NCI-H460 (cell line): ENCODE measurements around the gene PTER. TPM values are rescaled to one million over a fixed set of nuclear protein-coding genes. Genes with fewer than 3 reads are reported as not detected.

ENCODE experiments used
- DNase-seq: peaks from one replicate; pipeline ENCODE4 v3.0.0-alpha.2; 2016; ENCODE audit warnings: low read depth; ENCODE audit errors: extremely low read depth
- total RNA-seq: library from RNA; depleted of rRNA; stranded (reverse); fragments of >200 nt; shearing (Covaris generic); gene quantifications from 2 replicates; pipeline ENCODE4 v1.2.3, GENCODE V29; 2014

PTER gene
- total RNA-seq, 1 experiment from 2014 or later: 36.0 TPM

- DNase-seq: no peak
Observed at GRCh38 chr10:16466001-16466400, 29.2 kb downstream of the PTER start.

DNA sequence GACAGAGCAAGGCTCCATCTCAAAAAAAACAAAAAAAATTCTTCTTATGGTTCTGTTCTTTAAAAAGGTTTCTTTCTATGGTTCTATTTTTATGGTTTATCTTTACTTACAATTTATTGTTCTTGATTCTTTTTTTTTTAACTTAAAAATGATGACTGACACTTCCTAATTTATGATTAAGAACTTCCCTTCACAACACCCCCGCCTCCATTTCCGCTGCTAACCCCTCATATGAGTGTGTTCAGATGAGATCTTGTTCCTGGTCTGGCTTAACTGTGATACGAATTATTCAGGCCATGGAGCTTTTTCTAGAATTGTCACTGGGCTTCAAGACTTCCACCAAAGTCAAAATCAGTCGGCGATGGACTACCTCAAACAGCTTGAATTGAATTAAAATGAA is 33.9 kb downstream of the PTER start:
- no peak for DNase-seq

- no peak for DNase-seq
Observed at GRCh38 chr10:16472828-16473227, 36.0 kb downstream of the PTER start.

- DNase-seq: no peak
Observed at GRCh38 chr10:16477757-16478156, 40.9 kb downstream of the PTER start.

GRCh38 chr10:16478801-16479200 is 42.0 kb downstream of the PTER start:
- no peak for DNase-seq

DNA sequence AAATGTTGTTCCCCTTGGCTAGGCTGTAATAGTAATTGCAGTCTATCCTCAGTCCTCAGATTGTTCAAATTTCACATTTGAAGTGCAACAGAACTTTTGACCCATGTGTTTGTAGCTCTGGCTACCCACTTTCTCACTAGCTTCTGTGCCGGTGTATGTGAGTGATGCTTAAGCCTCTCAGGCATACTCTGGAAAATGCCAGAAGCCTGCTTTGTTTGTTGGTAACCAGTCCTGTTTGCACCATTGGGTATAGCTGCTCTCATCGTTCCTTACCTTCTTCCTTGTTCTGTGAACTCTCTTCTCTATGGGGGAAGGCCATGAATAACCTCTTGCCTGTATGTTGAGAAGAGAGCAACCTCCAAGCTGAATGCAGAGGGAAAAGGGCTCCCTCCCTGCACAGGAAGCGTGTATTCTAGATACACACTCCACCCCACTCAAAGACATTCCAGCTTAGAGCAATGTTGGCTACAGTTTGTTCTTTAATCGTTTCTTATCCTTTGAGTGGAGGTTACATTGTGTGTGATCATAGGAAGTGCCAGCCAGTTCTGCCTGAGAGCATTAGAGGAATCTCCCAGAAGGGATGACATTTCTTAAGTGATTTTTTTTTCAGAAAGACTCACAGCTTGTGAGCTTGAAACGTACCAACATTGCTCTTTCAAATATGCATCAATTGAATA is 44.4 kb downstream of the PTER start:
- no peak for DNase-seq

DNA sequence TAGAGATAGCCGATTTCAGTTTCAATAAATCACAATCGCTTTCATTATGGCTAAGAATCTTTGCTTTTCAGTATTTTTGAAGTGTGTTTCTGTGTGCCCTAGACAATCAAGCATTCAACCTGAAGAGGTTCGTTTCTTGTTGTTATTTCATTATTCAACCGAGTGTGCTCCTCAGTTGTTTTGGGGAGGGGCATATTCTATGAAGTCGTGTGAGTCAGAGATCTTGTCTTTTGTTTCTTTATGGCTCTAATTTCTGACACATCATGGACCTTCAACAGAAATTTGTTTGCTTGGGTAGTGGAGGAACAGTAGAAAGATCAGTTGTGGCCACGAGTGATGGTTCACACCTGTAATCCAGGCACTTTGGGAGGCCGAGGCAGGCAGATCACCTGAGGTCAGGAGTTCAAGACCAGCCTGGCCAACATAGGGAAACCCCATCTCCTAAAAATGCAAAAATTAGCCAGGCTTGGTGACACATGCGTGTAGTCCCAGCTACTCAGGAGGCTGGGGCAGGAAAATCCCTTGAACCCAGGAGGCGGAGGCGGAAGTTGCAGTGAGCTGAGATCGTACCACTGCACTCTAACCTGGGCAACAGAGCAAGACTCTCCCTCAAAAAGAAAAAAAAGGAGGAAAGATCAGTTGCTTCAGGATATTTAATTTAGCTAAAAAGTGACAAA is 46.6 kb downstream of the PTER start:
- DNase-seq: no peak

DNA sequence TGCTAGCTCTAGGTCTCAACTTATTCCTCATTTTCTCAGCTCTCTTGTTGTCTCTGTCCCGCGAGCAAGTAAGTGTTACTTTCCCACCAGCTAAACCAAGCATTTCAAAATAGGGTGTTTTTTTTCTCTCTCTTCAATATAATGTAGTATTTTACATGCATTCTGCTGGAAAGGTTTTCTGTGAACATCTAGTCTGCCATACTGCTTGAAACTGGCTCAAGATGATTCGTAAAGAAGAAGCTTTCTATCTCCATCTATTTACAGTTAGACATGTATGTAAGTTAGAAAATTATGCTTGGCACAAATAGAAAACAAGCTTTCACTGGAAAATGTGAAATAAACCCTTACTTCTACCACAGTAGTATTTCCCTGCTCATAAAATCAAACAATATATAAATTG is 53.7 kb downstream of the PTER start:
- no peak for DNase-seq

- no peak for DNase-seq
Observed at GRCh38 chr10:16491933-16492332, 55.1 kb downstream of the PTER start.

GRCh38 chr10:16493884-16494536 is 57.2 kb downstream of the PTER start:
- no peak for DNase-seq

DNA sequence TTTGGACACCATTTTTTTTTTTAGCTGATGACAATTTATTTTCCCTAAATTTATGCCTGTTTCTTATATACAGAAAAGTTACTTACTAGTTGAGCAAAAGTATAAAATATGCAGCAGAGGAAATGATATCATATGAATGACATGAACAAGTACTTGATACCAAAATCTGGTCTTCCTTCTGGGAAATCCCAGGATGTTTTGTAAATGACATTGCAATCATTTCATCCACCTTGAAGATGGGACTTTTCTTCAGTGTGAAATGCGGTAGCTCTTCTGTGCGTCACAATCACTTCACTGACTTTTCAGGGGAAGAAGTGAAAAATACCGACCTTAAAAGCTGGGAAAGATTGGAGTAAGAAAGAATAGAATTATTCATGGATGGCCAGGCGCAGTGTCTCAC is 61.1 kb downstream of the PTER start:
- DNase-seq: no peak

GRCh38 chr10:16505161-16505560 is 68.4 kb downstream of the PTER start:
- DNase-seq: no peak

GRCh38 chr10:16509996-16510395 is 73.2 kb downstream of the PTER start:
- no peak for DNase-seq

DNA sequence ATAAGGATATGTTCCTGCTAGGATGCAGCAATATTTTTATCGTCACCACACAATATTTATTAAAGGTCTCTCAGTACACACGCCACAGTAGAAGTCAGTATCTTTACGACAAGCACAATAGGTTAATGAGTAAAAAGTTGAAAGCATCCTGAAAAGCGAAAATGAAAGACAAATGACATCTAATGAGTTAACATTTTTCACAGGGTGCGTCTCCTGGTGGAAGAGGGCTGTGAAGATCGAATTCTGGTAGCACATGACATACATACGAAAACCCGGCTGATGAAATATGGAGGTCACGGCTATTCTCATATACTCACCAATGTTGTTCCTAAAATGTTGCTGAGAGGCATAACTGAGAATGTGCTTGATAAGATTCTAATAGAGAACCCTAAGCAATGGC is 74.0 kb downstream of the PTER start:
- DNase-seq: no peak

GRCh38 chr10:16518822-16519221 is 82.0 kb downstream of the PTER start:
- no peak for DNase-seq

DNA sequence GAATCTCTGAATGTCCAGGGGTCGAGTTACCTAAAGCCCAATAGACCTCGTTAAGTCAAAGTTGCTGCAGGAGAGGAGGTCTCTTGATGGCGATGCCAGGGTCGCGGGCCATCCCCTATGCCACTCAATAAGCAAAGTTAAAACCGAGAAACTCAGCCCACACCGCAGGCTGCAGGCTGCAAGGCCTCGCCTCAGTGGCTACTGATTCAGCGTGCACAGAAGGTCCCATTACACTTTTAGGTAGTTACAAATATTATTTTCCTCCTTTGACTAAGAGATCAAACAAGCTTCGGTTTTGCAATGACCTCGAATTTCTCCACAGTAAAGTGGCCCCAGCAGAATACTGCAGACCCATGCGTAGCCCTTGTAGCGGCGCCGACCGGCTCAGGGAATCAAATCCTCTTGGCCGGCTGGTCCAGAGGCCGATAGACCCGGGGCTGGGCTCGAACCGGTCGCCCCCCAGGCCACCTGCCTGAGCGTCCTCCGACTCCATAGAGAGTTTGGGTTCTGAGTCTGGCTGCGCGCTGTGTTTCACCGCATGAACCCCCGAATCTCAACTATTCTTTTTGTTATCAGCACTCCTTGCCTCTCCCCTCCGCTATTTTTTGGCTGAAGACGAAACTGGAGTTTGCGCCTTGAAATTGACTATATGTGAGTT is 82.6 kb downstream of the PTER start:
- no peak for DNase-seq

DNA sequence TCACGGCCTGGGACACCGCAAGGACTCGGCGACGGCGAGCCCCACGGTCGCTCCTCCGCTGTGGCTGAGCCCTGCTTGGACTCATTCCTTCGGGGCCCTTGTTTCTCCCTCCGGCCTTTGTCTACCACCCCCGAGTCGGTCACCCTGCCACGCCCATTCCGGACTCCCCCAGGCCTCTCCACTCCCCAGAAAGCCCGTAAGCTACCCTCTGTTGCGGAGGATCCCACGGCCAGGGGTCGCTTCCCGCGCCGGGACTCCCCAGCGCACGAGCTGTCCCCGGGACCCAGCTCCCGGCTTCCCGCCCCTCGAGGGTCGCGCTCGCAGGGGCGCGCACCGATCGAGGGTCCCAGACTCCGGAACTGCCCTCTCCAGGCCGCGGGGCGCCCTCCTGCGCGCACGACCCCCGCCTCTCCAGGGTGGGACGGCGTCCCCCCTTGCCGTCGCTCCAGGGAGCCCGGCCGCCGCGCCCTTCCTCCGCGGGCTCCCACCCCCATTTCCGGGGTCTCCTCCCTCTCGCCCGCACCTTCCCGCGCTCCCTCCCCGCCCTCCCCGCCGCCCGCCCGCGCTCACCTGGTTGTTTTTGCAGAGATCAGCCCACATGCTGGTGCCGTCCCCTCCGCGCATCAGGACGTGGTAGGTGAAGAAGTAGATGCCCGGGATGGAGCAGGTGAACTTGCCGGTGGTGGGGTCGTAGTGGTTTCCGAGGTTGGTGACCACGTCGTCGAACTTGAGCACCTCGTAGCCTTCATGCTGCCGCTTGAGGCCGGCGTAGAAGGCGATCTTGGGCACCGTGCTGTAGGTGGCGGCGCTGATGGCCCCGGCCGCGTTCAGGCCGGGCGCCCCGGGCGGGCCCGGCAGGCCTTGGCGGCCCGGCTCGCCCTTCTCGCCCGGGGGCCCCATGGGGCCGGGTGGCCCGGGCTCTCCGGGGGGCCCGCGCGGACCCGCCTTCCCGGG is 83.4 kb downstream of the PTER start:
- DNase-seq: no peak

DNA sequence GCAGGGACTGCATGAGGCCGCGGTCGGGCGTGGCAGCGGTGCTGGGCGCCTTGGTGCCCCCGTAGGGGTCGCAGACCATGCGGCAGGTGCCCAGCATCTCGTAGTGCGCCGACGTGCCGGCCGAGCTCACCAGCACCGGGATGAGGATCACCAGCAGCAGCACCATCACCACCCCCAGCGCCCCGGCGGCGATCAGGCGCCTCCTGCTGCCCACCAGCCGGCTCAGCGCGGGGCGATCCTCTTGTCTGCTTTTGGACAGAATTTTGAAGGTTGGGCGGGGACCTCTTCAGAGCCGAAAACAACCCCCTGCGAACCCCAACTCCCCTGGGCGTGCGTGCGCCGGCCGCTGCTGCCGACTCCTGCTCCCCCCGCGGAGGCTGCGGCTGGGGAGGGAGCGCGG is 84.1 kb downstream of the PTER start:
- DNase-seq: no peak

- DNase-seq: no peak
Observed at GRCh38 chr10:16521311-16522016, 84.7 kb downstream of the PTER start, which contains the start of gene C1QL3. C1QL3 (minus strand) TSS chr10:16521879; CDS start chr10:16521065, 814 bp downstream.

DNA sequence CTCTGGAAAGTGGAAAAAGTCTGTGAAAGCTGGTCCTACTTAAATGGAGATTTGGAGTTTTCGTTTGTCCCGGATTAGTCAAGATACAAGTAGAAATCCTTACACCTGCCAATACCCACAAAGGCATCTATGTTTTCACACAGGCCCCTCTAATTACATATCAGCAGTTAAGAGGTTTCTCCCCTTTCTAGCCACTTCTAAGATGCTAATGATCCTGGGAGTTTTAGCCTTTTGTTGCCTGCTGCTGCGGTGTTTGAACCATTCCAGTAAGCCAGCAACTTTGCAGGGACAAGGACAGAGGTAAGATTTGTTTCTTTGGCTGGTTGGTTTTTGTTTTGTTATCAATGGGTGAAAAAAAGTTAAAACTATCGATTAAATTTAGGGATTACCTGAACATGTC is 90.6 kb downstream of the PTER start:
- DNase-seq: no peak
